Liver (tissue), 9 donors: ENCODE measurements around the gene PTPN14. TPM values are rescaled to one million over a fixed set of nuclear protein-coding genes. Genes with fewer than 3 reads are reported as not detected.

Source experiments
- DNase-seq: peaks from one replicate; pipeline ENCODE4 v3.0.0-alpha.2; 2017; ENCODE audit warnings: low spot score
- H3K27ac ChIP-seq, 2 donors: one replicate each; pipeline ENCODE4 v1.7.0; 2013; ENCODE audit warnings: inconsistent platforms in 2 of 2, low read length in 2 of 2, control low read depth in 1 of 2, low read depth in 1 of 2, mild to moderate bottlenecking in 1 of 2
- H3K27me3 ChIP-seq, 4 donors: one replicate each; pipeline versions ENCODE4 v1.6.1 to v1.7.0; 2013; ENCODE audit warnings: low read length in 3 of 4, inconsistent platforms in 1 of 4, mild to moderate bottlenecking in 1 of 4, moderate library complexity in 1 of 4; ENCODE audit not compliant: control insufficient read depth in 4 of 4, insufficient read depth in 4 of 4
- H3K36me3 ChIP-seq, 4 donors: one replicate each; pipeline versions ENCODE4 v1.6.1 to v1.7.0; 2013; ENCODE audit warnings: low read length in 3 of 4, mild to moderate bottlenecking in 3 of 4, low read depth in 1 of 4, moderate library complexity in 1 of 4; ENCODE audit not compliant: control insufficient read depth in 4 of 4, insufficient read depth in 3 of 4
- H3K4me1 ChIP-seq, 4 donors: one replicate each; pipeline versions ENCODE4 v1.6.1 to v1.7.0; 2013; ENCODE audit warnings: low read length in 3 of 4, mild to moderate bottlenecking in 3 of 4, moderate library complexity in 1 of 4; ENCODE audit not compliant: control insufficient read depth in 4 of 4, insufficient read depth in 4 of 4
- H3K4me3 ChIP-seq, 3 donors: one replicate each; pipeline versions ENCODE4 v1.6.1 to v1.7.0; 2013; ENCODE audit warnings: low read length in 3 of 3, control low read depth in 1 of 3, low read depth in 1 of 3, mild to moderate bottlenecking in 1 of 3
- H3K9ac ChIP-seq, 2 donors: one replicate each; pipeline ENCODE4 v1.7.0; 2013; ENCODE audit warnings: low read length in 2 of 2, mild to moderate bottlenecking in 2 of 2, moderate library complexity in 2 of 2, control low read depth in 1 of 2, low read depth in 1 of 2
- H3K9me3 ChIP-seq, 4 donors: one replicate each; pipeline versions ENCODE4 v1.6.1 to v1.7.0; 2013; ENCODE audit warnings: low read length in 3 of 4; ENCODE audit not compliant: control insufficient read depth in 4 of 4
- CTCF ChIP-seq: fragments of 150-350 bp; IDR thresholded peaks from 2 replicates; pipeline ENCODE4 v1.5.1; 2017; ENCODE audit warnings: improper control_type of control experiment, low read depth, low read length; ENCODE audit not compliant: missing input control
- EGR1 ChIP-seq, 2 donors: IDR thresholded peaks; 2 replicates each; pipeline ENCODE4 v1.6.1; 2016 to 2018; ENCODE audit warnings: antibody characterized with exemption in 2 of 2, low read depth in 2 of 2
- FOXA1 ChIP-seq: IDR thresholded peaks from 2 replicates; pipeline ENCODE4 v1.6.1; 2016; ENCODE audit warnings: antibody characterized with exemption
- FOXA2 ChIP-seq: IDR thresholded peaks from 2 replicates; pipeline ENCODE4 v1.6.1; 2016; ENCODE audit warnings: antibody characterized with exemption
- HNF4A ChIP-seq, 2 donors: conservative IDR thresholded peaks; 2 replicates each; pipeline ENCODE4 v1.6.1; 2016; ENCODE audit warnings: antibody characterized with exemption in 2 of 2, mild to moderate bottlenecking in 2 of 2
- HNF4G ChIP-seq: IDR thresholded peaks from 2 replicates; pipeline ENCODE4 v1.6.1; 2016; ENCODE audit warnings: antibody characterized with exemption
- JUND ChIP-seq, 2 donors: IDR thresholded peaks; 2 replicates each; pipeline ENCODE4 v1.6.1; 2016; ENCODE audit warnings: antibody characterized with exemption in 2 of 2
- NR2F2 ChIP-seq: IDR thresholded peaks from 2 replicates; pipeline ENCODE4 v1.6.1; 2016; ENCODE audit warnings: antibody characterized with exemption
- RAD21 ChIP-seq, 2 donors: IDR thresholded peaks; 2 replicates each; pipeline ENCODE4 v1.6.1; 2016; ENCODE audit warnings: antibody characterized with exemption in 2 of 2, mild to moderate bottlenecking in 2 of 2
- REST ChIP-seq: IDR thresholded peaks from 2 replicates; pipeline ENCODE4 v1.6.1; 2016; ENCODE audit warnings: antibody characterized with exemption, mild to moderate bottlenecking
- RXRA ChIP-seq, 2 donors: IDR thresholded peaks; 2 replicates each; pipeline ENCODE4 v1.6.1; 2017 to 2018; ENCODE audit warnings: antibody characterized with exemption in 2 of 2, mild to moderate bottlenecking in 1 of 2
- SP1 ChIP-seq: IDR thresholded peaks from 2 replicates; pipeline ENCODE4 v1.6.1; 2018; ENCODE audit warnings: antibody characterized with exemption, mild to moderate bottlenecking
- TAF1 ChIP-seq: conservative IDR thresholded peaks from 2 replicates; pipeline ENCODE4 v1.6.1; 2016; ENCODE audit warnings: antibody characterized with exemption, mild to moderate bottlenecking
- YY1 ChIP-seq: IDR thresholded peaks from 2 replicates; pipeline ENCODE4 v1.6.1; 2016; ENCODE audit warnings: antibody characterized with exemption, mild to moderate bottlenecking
- WGBS: extraction: QIAGEN DNeasy Blood & Tissue Kit; methylation state at CpG from one replicate; pipeline ENCODE4 v1.1.7; 2013; 5-methylcytosine and 5-hydroxymethylcytosine counted together
- polyA plus RNA-seq, 2 donors: library from polyadenylated mRNA; stranded (reverse) in 1 of 2; unstranded in 1 of 2; fragments of 200-250 nt in 1 of 2; fragments of >200 nt in 1 of 2; fragmentation: Nextera tagmentation in 1 of 2; extraction: Ambion mirVana in 1 of 2; gene quantifications; one replicate each; pipeline versions ENCODE4 v1.2.1 to v1.2.3, GENCODE V29; 2013 to 2015
- total RNA-seq, 2 donors: library from RNA; depleted of rRNA; stranded (reverse); fragments of >200 nt; gene quantifications; one replicate each; pipeline ENCODE4 v1.2.3, GENCODE V29; 2014
- TF ChIP-seq, protein P1 (sequence below): IDR thresholded peaks from 2 replicates; pipeline ENCODE4 v1.6.1; 2016; ENCODE audit warnings: antibody characterized with exemption
- TF ChIP-seq, protein P2 (sequence below): IDR thresholded peaks from 2 replicates; pipeline ENCODE4 v1.6.1; 2016; ENCODE audit warnings: antibody characterized with exemption
- TF ChIP-seq, protein P3 (sequence below): IDR thresholded peaks from 2 replicates; pipeline ENCODE4 v1.6.1; 2016; ENCODE audit warnings: antibody characterized with exemption
- donor health status: healthy.
- donor health status: healthy.
- donor health status: healthy.
- donor health status: healthy.
- donor health status: healthy.

The PTPN14 gene
- total and polyA plus RNA-seq, 4 donors: 0.54 to 3.2 (median 1.5) TPM

DNA sequence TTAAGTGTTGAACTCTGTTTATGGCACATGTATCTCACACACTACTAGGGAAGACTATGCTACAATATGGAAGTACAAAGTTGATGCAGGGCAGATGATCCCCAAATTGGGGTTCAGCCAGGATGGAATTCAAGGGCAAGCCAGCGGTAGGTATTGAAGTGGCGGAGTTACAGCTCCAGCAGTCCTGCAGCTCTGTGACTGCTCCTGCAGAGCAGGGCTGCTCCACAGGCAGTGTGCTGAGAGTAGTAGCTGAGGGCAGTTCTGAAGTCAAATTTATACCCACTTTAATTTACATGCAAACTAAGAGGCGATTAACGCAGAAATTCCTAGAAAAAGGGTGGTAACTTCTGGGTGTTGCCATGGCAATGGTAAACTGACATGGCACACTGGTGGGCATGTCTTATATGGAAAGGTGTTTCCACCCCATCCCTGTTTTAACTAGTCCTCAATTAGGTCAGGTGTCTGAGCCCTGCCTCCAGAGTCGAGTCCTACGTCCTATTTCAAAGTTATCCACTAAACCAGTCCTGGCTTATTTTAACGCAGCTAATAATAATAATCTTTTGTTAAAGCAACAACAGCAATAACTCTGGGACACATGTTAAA is 31.0 kb upstream of the PTPN14 start:
- TF ChIP-seq YY1 (no peak), FOXA1 (no peak), REST (no peak), RAD21 (IDR thresholded peaks at IDR 0.05) (no peak), FOXA2 (no peak), JUND (IDR thresholded peaks at IDR 0.05) (no peak), RXRA (IDR thresholded peaks at IDR 0.05) (no peak), HNF4G (no peak), TAF1 (no peak), HNF4A (conservative IDR thresholded peaks at IDR 0.05) (no peak), SP1 (no peak), NR2F2 (no peak), EGR1 (IDR thresholded peaks at IDR 0.05; ENCODE audit: low read depth in 2 of 2) (no peak)
- TF ChIP-seq, protein P1, sequence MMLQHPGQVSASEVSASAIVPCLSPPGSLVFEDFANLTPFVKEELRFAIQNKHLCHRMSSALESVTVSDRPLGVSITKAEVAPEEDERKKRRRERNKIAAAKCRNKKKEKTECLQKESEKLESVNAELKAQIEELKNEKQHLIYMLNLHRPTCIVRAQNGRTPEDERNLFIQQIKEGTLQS: no peak
- TF ChIP-seq, protein P2, sequence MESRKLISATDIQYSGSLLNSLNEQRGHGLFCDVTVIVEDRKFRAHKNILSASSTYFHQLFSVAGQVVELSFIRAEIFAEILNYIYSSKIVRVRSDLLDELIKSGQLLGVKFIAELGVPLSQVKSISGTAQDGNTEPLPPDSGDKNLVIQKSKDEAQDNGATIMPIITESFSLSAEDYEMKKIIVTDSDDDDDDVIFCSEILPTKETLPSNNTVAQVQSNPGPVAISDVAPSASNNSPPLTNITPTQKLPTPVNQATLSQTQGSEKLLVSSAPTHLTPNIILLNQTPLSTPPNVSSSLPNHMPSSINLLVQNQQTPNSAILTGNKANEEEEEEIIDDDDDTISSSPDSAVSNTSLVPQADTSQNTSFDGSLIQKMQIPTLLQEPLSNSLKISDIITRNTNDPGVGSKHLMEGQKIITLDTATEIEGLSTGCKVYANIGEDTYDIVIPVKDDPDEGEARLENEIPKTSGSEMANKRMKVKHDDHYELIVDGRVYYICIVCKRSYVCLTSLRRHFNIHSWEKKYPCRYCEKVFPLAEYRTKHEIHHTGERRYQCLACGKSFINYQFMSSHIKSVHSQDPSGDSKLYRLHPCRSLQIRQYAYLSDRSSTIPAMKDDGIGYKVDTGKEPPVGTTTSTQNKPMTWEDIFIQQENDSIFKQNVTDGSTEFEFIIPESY: no peak
- TF ChIP-seq, protein P3, sequence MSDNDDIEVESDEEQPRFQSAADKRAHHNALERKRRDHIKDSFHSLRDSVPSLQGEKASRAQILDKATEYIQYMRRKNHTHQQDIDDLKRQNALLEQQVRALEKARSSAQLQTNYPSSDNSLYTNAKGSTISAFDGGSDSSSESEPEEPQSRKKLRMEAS: no peak
- WGBS: 72% methylated on average over 7 of the region's 7 CpGs
- H3K9me3 ChIP-seq: no peaks in the 10 kb centered on the region
- no peaks in the 10 kb centered on the region for H3K36me3 ChIP-seq
- H3K9ac ChIP-seq: no peak overlapping the region
- no peaks in the 10 kb centered on the region for H3K4me1 ChIP-seq
- no peak for DNase-seq
- no peaks in the 10 kb centered on the region for H3K27me3 ChIP-seq
- H3K27ac ChIP-seq: no peak overlapping the region
- no peak overlapping the region for H3K4me3 ChIP-seq

GRCh38 chr1:214581785-214582184 is 30.4 kb upstream of the PTPN14 start:
- Histone ChIP-seq H3K4me1 (no peaks in the 10 kb centered on the region), H3K4me3 (no peak overlapping the region), H3K27me3 (no peaks in the 10 kb centered on the region), H3K36me3 (no peaks in the 10 kb centered on the region), H3K9ac (no peak overlapping the region), H3K27ac (no peak overlapping the region), H3K9me3 (peaks cover 0 to 3% (median 2%) of the 10 kb centered on the region in 4 donors)
- WGBS: 52% methylated on average over 2 of the region's 2 CpGs
- TF ChIP-seq EGR1 (IDR thresholded peaks at IDR 0.05; ENCODE audit: low read depth in 2 of 2): no peak
- no peak for TF ChIP-seq FOXA1
- TF ChIP-seq CTCF: no peak
- TF ChIP-seq HNF4G: no peak
- no peak for TF ChIP-seq NR2F2
- no peak for TF ChIP-seq HNF4A (conservative IDR thresholded peaks at IDR 0.05)
- no peak for TF ChIP-seq TAF1
- TF ChIP-seq, protein P3: no peak
- DNase-seq: no peak
